Measurements from ENCODE around the gene LRP1B.

DNA sequence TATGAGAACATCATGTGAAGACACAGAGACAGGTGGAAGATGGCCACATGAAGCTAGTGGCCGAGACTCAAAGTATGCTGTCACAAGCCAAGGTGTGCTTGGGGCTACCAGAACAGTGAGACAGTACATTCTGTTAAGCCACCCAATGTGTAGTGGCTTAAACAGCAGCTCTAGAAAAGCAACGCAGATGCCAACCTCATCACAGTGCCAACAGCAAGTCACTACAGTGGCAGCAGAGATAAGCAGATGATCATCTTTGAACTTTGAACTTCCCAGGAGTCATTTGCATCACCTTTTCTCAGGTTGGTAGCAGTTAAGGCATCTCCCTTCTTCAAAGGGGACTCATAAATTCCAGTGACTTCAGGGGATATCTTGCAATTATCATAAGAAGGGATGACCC lies 394.4 kb downstream of the LRP1B start:
- TF ChIP-seq, protein P1, sequence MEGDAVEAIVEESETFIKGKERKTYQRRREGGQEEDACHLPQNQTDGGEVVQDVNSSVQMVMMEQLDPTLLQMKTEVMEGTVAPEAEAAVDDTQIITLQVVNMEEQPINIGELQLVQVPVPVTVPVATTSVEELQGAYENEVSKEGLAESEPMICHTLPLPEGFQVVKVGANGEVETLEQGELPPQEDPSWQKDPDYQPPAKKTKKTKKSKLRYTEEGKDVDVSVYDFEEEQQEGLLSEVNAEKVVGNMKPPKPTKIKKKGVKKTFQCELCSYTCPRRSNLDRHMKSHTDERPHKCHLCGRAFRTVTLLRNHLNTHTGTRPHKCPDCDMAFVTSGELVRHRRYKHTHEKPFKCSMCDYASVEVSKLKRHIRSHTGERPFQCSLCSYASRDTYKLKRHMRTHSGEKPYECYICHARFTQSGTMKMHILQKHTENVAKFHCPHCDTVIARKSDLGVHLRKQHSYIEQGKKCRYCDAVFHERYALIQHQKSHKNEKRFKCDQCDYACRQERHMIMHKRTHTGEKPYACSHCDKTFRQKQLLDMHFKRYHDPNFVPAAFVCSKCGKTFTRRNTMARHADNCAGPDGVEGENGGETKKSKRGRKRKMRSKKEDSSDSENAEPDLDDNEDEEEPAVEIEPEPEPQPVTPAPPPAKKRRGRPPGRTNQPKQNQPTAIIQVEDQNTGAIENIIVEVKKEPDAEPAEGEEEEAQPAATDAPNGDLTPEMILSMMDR (IDR thresholded peaks at IDR 0.05 in 4 of 5, conservative IDR thresholded peaks at IDR 0.05 in 1 of 5): no peak
- no peak for TF ChIP-seq POLR2A (IDR thresholded peaks at IDR 0.05)
